Measurements from ENCODE around the gene PSG2. TPM values are rescaled to one million over a fixed set of nuclear protein-coding genes. Genes with fewer than 3 reads are reported as not detected.
"Not testable (repeated sequence)": the region's sequence is repeated elsewhere in the genome, so short reads cannot be mapped to it uniquely, and the experiment has no call there.

Gene PSG2
- total RNA-seq, 1 donor from 2014 or later = 0.41 TPM

GRCh38 chr19:43059482-43059881 lies 23.0 kb downstream of the PSG2 start:
- H3K27me3 Mint-ChIP-seq (ENCODE audit: low read depth, unreplicated experiment); H3K9me3 ChIP-seq (ENCODE audit: insufficient read depth, low read depth, low read length); H3K4me3 Mint-ChIP-seq (ENCODE audit: unreplicated experiment); H3K4me2 ChIP-seq (ENCODE audit: low read length); H3K4me1 ChIP-seq (ENCODE audit: insufficient read depth, low read length); H3K9ac ChIP-seq (ENCODE audit: low read length); DNase-seq (ENCODE audit: low read depth); H3K4me1 Mint-ChIP-seq (ENCODE audit: low read depth, unreplicated experiment); H3K27me3 ChIP-seq (ENCODE audit: insufficient read depth, low read length); H4K20me1 ChIP-seq (ENCODE audit: insufficient read depth, low read length); H3K36me3 ChIP-seq (ENCODE audit: insufficient read depth, low read length); H3K36me3 Mint-ChIP-seq (ENCODE audit: low read depth, unreplicated experiment); H3K27ac ChIP-seq (ENCODE audit: low read depth, low read length); H2AFZ ChIP-seq (ENCODE audit: low read depth, low read length); FAIRE-seq; H3K4me3 ChIP-seq (ENCODE audit: insufficient read depth, low read depth, low read length); H3K27ac Mint-ChIP-seq (ENCODE audit: unreplicated experiment); H3K79me2 ChIP-seq (ENCODE audit: insufficient read depth, low read length): not testable (repeated sequence)
- H3K9me3 Mint-ChIP-seq (ENCODE audit: unreplicated experiment) = peaks cover 20% of the 10 kb centered on the region

GRCh38 chr19:43058440-43058839 lies 24.1 kb downstream of the PSG2 start:
- not testable (repeated sequence) for H3K4me1 ChIP-seq (ENCODE audit: insufficient read depth, low read length); H3K9ac ChIP-seq (ENCODE audit: low read length); H3K27me3 Mint-ChIP-seq (ENCODE audit: low read depth, unreplicated experiment); H2AFZ ChIP-seq (ENCODE audit: low read depth, low read length); H4K20me1 ChIP-seq (ENCODE audit: insufficient read depth, low read length); H3K4me2 ChIP-seq (ENCODE audit: low read length); H3K36me3 ChIP-seq (ENCODE audit: insufficient read depth, low read length); H3K79me2 ChIP-seq (ENCODE audit: insufficient read depth, low read length); H3K27ac Mint-ChIP-seq (ENCODE audit: unreplicated experiment); H3K27me3 ChIP-seq (ENCODE audit: insufficient read depth, low read length); DNase-seq (ENCODE audit: low read depth); FAIRE-seq; H3K4me3 ChIP-seq (ENCODE audit: insufficient read depth, low read depth, low read length); H3K27ac ChIP-seq (ENCODE audit: low read depth, low read length); H3K36me3 Mint-ChIP-seq (ENCODE audit: low read depth, unreplicated experiment); H3K4me1 Mint-ChIP-seq (ENCODE audit: low read depth, unreplicated experiment); H3K9me3 ChIP-seq (ENCODE audit: insufficient read depth, low read depth, low read length); H3K4me3 Mint-ChIP-seq (ENCODE audit: unreplicated experiment)
- H3K9me3 Mint-ChIP-seq (ENCODE audit: unreplicated experiment) = peaks cover 20% of the 10 kb centered on the region

GRCh38 chr19:43047966-43048365 lies 34.5 kb downstream of the PSG2 start:
- H3K9me3 Mint-ChIP-seq (ENCODE audit: unreplicated experiment) = not testable (repeated sequence)

GRCh38 chr19:43046578-43046977 lies 35.9 kb downstream of the PSG2 start:
- not testable (repeated sequence) for H3K4me2 ChIP-seq (ENCODE audit: low read length); H3K27ac Mint-ChIP-seq (ENCODE audit: unreplicated experiment); H3K4me1 Mint-ChIP-seq (ENCODE audit: low read depth, unreplicated experiment); H3K9me3 Mint-ChIP-seq (ENCODE audit: unreplicated experiment); H3K9me3 ChIP-seq (ENCODE audit: insufficient read depth, low read depth, low read length); H4K20me1 ChIP-seq (ENCODE audit: insufficient read depth, low read length); FAIRE-seq; H2AFZ ChIP-seq (ENCODE audit: low read depth, low read length); DNase-seq (ENCODE audit: low read depth); H3K9ac ChIP-seq (ENCODE audit: low read length); H3K27me3 Mint-ChIP-seq (ENCODE audit: low read depth, unreplicated experiment); H3K27ac ChIP-seq (ENCODE audit: low read depth, low read length); H3K4me1 ChIP-seq (ENCODE audit: insufficient read depth, low read length); H3K27me3 ChIP-seq (ENCODE audit: insufficient read depth, low read length); H3K4me3 ChIP-seq (ENCODE audit: insufficient read depth, low read depth, low read length); H3K36me3 Mint-ChIP-seq (ENCODE audit: low read depth, unreplicated experiment); H3K79me2 ChIP-seq (ENCODE audit: insufficient read depth, low read length); H3K4me3 Mint-ChIP-seq (ENCODE audit: unreplicated experiment); H3K36me3 ChIP-seq (ENCODE audit: insufficient read depth, low read length)

More at GRCh38 chr19:43047966-43048365, 34.5 kb downstream of the PSG2 start:
- H3K4me1 ChIP-seq (ENCODE audit: insufficient read depth, low read length); H3K9ac ChIP-seq (ENCODE audit: low read length); H3K27ac ChIP-seq (ENCODE audit: low read depth, low read length); H3K4me2 ChIP-seq (ENCODE audit: low read length); H3K27me3 ChIP-seq (ENCODE audit: insufficient read depth, low read length); H3K36me3 Mint-ChIP-seq (ENCODE audit: low read depth, unreplicated experiment); H3K36me3 ChIP-seq (ENCODE audit: insufficient read depth, low read length); FAIRE-seq; H3K9me3 ChIP-seq (ENCODE audit: insufficient read depth, low read depth, low read length); H3K79me2 ChIP-seq (ENCODE audit: insufficient read depth, low read length); H4K20me1 ChIP-seq (ENCODE audit: insufficient read depth, low read length); H3K27me3 Mint-ChIP-seq (ENCODE audit: low read depth, unreplicated experiment); H3K27ac Mint-ChIP-seq (ENCODE audit: unreplicated experiment); H3K4me3 ChIP-seq (ENCODE audit: insufficient read depth, low read depth, low read length); H2AFZ ChIP-seq (ENCODE audit: low read depth, low read length); H3K4me3 Mint-ChIP-seq (ENCODE audit: unreplicated experiment); H3K4me1 Mint-ChIP-seq (ENCODE audit: low read depth, unreplicated experiment); DNase-seq (ENCODE audit: low read depth): not testable (repeated sequence)

- H3K4me3 ChIP-seq (ENCODE audit: insufficient read depth, low read depth, low read length); H3K4me3 Mint-ChIP-seq (ENCODE audit: unreplicated experiment); H3K27ac ChIP-seq (ENCODE audit: low read depth, low read length); H3K36me3 Mint-ChIP-seq (ENCODE audit: low read depth, unreplicated experiment); H3K9me3 ChIP-seq (ENCODE audit: insufficient read depth, low read depth, low read length); H3K9me3 Mint-ChIP-seq (ENCODE audit: unreplicated experiment); H3K4me2 ChIP-seq (ENCODE audit: low read length); DNase-seq (ENCODE audit: low read depth); FAIRE-seq; H3K4me1 Mint-ChIP-seq (ENCODE audit: low read depth, unreplicated experiment); H3K27ac Mint-ChIP-seq (ENCODE audit: unreplicated experiment); H3K36me3 ChIP-seq (ENCODE audit: insufficient read depth, low read length); H3K27me3 ChIP-seq (ENCODE audit: insufficient read depth, low read length); H4K20me1 ChIP-seq (ENCODE audit: insufficient read depth, low read length); H2AFZ ChIP-seq (ENCODE audit: low read depth, low read length); H3K79me2 ChIP-seq (ENCODE audit: insufficient read depth, low read length); H3K27me3 Mint-ChIP-seq (ENCODE audit: low read depth, unreplicated experiment); H3K4me1 ChIP-seq (ENCODE audit: insufficient read depth, low read length); H3K9ac ChIP-seq (ENCODE audit: low read length): not testable (repeated sequence)
Measured at GRCh38 chr19:43043492-43044180, 38.9 kb downstream of the PSG2 start.

GRCh38 chr19:43031645-43032044 lies 50.9 kb downstream of the PSG2 start:
- not testable (repeated sequence) for H3K27me3 ChIP-seq (ENCODE audit: insufficient read depth, low read length); H4K20me1 ChIP-seq (ENCODE audit: insufficient read depth, low read length); H3K4me1 Mint-ChIP-seq (ENCODE audit: low read depth, unreplicated experiment); H3K9ac ChIP-seq (ENCODE audit: low read length); H3K79me2 ChIP-seq (ENCODE audit: insufficient read depth, low read length); H3K4me1 ChIP-seq (ENCODE audit: insufficient read depth, low read length); H3K27ac ChIP-seq (ENCODE audit: low read depth, low read length); H3K9me3 ChIP-seq (ENCODE audit: insufficient read depth, low read depth, low read length); H3K4me3 ChIP-seq (ENCODE audit: insufficient read depth, low read depth, low read length); H3K4me2 ChIP-seq (ENCODE audit: low read length); H3K4me3 Mint-ChIP-seq (ENCODE audit: unreplicated experiment); H3K36me3 ChIP-seq (ENCODE audit: insufficient read depth, low read length); H3K27me3 Mint-ChIP-seq (ENCODE audit: low read depth, unreplicated experiment); H3K36me3 Mint-ChIP-seq (ENCODE audit: low read depth, unreplicated experiment); H2AFZ ChIP-seq (ENCODE audit: low read depth, low read length); H3K27ac Mint-ChIP-seq (ENCODE audit: unreplicated experiment); FAIRE-seq
- DNase-seq (ENCODE audit: low read depth) = peak; percentile 20
- peaks cover 20% of the 10 kb centered on the region for H3K9me3 Mint-ChIP-seq (ENCODE audit: unreplicated experiment)
